Measurements from ENCODE around the gene HNRNPF. TPM values are rescaled to one million over a fixed set of nuclear protein-coding genes. Genes with fewer than 3 reads are reported as not detected.

Gene HNRNPF
- total and polyA plus RNA-seq, 2 of the 8 experiments (the other 6 are each of a cell fraction or from before 2014, with no cell fraction given): 209 to 389 TPM

DNA sequence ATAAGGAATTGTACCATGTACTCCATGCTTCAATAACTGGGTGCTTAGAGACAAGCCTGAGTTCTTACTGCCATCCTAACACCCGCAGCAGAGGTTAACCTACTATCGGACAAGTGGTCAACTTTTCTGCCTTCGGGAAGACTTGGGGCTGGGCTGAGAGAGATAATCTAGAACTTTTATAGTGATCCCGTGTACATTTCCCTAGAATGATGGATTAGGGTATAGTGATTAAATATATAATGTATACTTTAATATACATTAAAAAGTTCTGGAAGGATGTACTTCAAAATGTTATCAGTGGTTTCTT lies 12.2 kb upstream of the HNRNPF start (continued):
- TF ChIP-seq ZNF274 (IDR thresholded peaks at IDR 0.05; ENCODE audit: borderline replicate concordance, extremely low read depth, low read length): no peak

Data from H1 (cell line).